HG03060 (cell line): ENCODE results near the gene POLD2.
A peak's percentile ranks its signal among the peaks of the same experiment; 100 is the strongest.
"Not testable (repeated sequence)": the region's sequence is repeated elsewhere in the genome, so short reads cannot be mapped to it uniquely, and the experiment has no call there.

Source experiments
- ATAC-seq: cut with Tn5 transposase; IDR thresholded peaks from one replicate; pipeline ENCODE4 v1.9.1; 2021; ENCODE audit warnings: low read depth, moderate number of reproducible peaks; ENCODE audit not compliant: unreplicated experiment

Gene POLD2

DNA sequence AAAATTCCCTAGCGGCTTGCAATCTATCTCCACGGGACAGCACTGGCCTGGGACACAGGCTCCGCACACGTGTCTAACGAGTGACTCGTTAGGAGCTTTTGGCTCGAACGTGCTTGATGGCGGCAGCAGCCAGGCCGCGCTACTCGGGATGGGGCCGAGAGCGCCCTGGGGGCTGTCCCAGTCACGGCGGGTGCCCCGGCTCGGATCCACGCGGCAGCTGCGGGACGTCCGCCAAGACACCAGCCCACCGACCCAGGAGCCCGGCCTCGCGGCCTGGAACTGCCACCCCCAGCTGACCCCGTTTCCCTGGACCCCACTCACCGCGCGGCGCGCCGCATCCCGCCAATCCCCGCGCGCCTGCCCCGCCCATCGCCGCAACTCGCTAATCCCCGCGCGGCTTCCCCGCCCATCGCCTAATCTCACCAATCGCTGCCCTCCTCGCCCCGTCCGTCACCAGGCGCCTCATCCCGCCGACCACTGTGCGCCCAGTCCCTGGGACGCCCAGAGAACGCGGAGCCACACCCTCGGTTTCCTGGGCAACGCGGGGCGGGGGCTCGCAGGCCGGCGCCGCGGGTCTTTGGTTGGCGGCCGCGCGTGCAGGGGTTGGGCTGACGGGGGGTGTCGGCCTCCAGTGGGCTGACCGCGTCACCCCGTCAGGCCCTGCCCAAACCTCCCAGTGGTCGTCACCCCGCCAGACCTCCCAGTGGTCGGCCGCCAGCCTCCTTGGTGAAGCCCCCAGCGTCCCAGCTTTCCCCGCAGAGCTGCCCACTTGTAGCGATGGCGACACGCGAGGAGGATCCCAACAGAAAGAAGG lies at the start of gene POLD2:
POLD2 (minus strand) TSS at position 359 of the 814 bp plus-strand sequence. CDS start 1,495 bp downstream, outside the sequence.
- peak; percentile 91 for ATAC-seq

DNA sequence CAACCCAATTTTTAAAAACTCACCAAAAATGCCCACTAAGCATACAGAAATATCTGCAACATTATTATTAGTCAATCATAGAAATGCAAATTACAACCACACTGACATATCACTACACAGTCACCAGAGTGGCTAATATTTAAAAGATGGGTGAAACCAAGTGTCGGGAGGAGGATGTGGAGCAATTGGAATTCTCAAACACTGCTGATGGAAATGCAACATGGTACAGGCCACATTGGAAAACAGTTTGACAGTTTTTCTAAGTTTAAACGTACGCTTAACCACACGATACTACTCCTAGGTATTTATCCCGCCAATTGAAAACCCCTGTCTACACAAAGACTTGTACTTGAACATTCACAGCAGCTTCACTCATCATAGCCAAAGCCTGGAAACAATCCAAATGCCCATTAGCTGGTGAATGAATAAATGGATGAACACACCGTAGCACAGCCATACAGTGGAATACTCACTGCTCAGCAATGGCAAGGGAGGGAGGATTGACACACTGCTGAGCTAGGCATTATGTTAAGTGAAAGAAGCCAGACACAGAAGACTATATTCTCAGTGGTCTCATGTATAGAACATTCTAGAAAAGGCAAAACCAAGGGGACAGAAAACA lies 49.6 kb upstream of the POLD2 start:
- no peak for ATAC-seq

DNA sequence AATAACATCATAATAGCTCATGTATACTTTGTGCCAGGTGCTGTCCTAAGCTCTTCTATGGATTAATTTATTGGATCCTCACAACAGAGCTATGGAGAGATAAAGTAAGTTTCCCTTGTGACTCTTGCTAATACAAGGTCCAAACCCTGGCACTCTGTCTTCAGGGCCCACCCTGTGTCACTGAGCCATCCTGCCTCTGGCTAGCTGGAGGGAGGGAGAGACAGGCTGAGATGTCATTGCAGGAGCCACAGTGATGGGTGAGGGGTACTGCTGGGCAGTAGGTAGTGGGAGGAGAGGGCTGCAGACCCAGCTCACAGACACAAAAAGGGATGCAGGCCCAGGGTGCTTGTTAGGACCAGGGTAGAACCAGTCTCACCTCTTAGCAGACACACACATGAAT lies 49.0 kb upstream of the POLD2 start:
- ATAC-seq: no peak

DNA sequence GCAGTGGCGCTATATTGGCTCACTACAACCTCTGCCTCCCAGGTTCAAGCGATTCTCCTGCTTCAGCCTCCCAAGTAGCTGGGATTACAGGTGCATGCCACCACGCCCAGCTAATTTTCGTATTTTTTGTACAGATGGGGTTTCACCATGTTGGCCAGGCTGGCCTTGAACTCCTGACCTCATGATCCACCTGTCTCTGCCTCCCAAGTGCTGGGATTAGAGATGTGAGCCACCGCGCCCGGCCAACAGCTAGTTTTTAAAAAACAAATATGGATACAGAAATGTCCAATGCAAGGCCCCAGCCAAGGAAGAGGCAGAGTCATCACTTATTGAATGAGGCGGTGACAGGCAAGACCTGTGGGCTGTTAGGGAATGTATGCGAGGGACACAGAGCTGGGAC lies 48.6 kb upstream of the POLD2 start:
- not testable (repeated sequence) for ATAC-seq

DNA sequence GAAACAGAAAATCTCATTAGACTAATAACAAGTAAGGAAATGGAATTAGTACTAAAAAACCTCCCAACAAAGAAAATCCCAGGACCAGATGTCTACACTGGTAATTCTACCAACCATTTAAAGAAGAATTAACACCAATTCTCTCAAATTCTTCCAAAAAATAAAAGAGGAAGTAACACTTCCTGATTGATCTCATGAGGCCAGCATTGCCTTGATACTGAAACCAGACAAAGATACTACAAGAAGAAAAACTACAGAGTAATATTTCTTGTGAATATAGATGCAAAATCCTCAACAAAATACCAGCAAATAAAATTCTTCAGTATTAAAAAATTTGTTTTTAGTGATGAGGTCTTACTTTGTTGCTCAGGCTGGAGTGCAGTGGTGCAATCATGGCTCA lies 44.6 kb upstream of the POLD2 start:
- ATAC-seq: no peak

DNA sequence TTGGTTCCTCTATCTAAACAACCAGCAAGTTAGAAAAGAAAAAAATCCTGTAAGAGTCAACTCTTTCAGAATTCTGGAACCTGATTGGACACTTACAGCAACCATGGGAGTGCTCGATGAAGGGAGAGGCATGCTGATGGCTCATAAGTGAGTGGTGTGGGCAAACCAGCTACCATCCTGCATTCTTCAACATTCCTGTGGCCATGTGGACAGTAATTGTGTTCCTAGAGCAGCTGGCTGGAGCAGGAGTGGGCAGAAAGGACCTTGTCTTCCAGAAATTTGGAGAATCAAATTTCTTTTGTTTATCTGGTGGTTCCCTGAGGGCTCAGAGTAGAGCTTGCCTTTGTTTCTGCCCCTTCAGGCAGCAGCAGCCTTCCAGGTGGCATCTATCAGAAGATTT lies 40.2 kb upstream of the POLD2 start:
- ATAC-seq: no peak

DNA sequence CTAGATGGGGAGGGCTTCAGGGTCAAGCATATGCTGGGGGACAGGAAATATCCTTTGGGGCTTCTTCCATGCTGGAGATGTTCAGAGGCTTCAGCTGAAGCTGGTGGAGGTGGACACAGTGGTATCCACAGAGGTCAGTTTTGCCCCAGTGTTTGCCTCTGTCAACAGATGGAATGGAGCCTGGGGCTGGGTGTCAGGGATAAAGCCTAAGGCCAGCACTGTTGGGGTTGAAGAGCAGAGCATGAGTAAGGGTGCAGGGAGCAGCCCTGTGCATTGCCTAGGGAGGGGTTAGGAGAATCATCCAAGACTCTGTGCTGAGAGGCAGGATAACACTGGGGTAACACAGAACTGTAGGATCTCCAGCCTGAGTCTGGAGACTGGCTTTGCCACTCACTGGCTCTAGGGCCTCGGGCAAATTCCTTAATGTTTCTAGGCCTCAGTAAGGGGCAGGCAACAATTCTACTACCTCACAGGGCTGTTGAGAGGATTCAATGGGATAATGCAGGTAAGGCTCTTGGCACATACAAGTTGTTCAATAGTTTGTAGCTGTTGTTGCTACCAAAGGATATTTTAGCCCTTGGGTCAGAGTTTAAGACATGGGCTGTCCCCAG lies 39.5 kb upstream of the POLD2 start:
- ATAC-seq: no peak

DNA sequence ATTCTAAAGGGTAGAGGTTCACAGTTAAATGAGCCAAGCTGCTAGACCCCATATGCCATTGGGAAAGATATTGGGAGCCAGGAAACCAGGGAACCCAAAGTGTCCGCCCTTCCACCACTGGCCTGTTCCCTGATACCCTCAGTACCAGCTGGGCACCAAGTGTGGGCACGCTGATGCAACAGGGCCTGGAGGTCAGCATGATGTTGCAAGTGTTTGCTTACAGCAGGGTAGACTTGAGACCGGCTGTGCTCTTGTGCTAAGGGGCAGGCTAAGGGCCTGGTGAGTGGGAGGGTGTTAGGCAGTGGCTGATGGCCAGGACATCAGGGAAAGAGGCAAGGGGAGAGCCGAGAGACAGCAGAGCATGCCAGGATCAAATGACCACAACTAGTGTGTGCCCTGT lies 38.8 kb upstream of the POLD2 start:
- no peak for ATAC-seq

DNA sequence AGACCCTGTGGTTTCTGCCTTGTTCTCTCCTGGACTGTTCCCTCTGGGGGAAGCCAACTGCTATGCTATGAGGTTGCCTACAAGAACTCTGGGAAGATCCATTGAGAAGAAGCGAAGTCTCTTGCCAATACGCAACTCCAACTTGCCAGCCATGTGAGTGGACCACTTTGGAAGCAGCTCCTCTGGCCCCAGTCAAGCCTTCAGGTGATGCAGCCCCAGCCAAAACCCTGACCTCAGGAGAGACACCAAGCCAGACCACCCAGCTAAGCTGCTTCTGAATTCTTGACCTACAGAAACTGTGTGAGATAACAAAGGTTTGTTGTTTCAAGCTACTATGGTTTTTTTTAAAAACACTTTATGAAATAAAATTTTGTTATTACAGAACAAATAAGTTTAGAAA lies 38.0 kb upstream of the POLD2 start:
- no peak for ATAC-seq

DNA sequence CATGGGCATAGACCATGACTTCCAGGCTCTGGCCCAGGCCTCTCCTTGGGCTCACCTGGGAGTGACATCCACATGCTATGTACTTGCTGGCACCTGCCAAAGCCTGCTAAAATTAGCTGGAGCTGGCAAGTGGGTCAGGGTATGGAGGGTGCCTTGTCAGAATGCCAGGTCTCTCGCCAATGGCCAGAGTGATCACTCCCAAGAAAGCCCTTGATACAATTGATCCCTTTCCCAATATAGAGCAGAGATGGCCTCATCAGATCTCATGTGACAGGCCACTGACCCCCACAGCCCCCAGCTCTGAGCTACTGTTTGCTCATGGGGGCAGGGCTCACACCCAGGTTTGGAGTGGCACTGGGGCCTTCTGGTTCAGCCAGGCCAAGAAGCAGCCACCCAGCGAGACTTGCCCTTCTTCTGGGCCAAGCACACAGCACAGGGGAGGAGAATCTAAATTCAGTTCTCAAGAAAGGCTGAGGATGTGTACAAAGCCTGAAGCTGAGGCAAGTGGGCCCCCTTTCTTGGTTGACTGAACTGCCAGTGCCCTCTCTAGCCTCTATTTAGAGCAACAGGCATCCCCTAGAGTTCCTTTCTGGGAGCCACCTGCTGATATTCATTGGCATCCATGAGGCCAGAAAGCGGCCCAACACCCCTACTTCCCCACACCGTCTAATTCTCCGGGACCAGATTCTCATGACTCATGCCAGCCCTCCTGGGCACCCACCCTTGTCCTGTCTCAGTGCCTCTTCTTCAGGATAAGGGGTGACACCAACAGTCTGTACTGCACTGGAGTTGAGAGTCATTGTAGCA lies 36.7 kb upstream of the POLD2 start:
- no peak for ATAC-seq

DNA sequence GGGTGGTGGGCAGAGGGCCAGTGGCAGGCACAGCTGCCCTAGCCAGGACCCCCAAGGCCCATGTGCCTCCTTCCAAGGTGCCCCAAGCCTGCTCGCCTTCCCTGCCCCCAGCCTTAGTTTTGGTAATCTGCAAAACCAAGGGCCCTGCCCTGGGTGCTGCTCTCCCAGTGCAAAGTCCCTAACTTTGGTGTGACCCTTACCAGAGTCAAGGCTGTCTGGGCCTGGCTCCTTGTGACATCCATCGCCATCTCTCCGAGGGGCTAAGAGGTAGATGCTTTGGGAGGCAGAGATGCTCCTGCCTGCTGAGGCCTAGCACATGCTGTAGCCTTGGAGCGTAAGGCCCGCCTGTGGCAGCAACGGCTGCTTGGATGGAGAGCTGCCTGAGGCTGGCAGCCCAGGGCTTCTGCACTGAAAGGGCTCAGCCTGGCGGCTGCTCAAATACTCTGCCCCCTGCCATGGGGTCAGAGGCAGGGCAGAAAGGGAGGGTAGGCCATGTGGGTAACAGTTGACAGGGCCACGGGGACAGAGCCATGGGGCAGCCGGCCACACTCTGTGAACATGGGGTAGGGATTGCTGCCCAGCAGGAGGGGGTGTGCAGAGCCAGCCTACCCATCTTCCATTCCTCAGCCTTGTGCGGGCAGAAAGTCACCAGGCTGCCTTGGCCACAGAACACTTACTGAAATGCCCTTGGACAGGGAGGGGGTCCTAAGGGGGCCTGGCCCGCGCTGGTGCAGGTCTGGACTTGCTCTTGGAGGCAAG lies 35.7 kb upstream of the POLD2 start:
- ATAC-seq: no peak

DNA sequence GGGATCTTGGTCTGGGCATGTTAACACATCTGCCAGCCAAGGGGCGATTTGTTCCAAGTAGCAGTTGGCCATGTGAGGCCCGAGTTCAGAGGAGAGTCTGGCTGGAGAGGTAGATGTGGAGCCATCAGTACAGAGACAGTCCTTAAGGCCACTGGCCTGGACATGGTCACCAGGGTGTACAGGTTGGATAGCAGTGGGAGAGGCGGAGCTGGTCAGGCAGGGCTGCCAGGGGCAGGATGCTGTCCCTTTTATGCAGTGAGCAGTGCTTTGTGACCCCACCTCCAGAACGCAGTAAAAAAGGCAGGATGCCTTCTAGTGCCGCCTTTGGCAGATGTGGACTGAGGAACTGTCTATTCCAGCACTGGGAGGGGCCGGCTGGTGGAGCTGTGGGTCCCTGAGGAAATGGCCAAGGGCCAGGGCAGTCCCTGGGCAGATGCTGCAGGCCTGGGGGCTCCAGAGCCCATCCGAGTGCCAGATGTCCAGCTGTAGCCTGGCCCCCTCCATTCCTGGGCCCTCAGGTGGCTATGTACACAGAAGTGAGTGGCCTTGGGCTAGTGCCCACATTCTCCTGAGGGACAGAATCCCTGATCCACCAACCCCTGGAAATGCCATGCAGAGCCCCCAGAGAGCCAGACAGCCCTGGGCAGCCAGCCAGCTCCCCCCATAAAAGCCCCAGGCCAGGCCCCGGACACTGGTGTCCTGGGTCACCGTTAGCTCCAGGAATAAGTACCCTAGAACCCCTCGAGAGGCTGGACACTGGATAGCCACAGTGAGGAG lies 34.9 kb upstream of the POLD2 start:
- no peak for ATAC-seq

DNA sequence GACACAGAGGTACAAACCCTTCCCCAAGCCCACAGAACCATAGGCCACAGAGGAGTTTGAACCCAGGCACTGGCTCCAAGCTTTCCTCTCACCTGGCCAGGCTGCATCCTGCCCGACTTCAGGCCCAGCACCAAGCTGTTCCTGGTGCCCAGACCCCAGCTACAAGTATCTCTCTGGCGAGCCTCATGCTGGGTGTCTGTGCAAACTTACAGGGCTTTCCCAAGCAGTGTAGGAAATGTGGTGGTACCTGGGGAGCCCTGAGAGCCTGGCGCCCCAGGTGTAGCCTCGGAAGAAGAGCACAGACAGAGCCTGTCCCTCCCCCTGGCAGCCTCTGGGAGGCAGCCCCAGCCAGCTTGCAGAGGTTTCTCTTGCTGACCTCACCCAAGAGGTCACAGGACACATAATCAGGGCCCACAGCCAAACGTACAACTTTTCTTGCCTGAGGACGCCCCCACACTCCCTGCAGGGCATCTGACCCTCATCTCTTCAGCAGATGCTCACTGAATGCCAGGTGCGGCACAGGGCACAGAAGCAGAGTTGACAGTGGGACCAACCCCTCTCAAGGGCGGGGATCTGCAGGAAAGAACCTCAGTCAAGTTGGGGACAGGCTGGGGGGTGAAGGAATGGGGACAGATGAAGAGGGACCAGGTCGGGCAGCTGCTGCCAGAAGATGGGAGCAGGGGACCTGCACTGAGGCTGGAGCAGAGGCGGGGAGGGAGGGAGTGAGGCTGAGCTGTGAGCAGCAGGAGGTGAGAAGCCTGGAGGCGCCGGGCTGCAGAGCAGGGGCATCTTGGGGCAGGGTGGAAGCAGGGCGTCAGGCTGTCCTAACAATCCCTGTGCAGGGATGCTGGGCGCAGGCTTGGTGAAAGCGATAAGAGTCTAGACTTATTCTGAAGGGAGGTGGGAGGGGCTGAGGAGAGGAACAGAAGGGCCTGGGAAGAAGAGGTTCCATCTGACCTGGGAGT lies 34.0 kb upstream of the POLD2 start:
- no peak for ATAC-seq

DNA sequence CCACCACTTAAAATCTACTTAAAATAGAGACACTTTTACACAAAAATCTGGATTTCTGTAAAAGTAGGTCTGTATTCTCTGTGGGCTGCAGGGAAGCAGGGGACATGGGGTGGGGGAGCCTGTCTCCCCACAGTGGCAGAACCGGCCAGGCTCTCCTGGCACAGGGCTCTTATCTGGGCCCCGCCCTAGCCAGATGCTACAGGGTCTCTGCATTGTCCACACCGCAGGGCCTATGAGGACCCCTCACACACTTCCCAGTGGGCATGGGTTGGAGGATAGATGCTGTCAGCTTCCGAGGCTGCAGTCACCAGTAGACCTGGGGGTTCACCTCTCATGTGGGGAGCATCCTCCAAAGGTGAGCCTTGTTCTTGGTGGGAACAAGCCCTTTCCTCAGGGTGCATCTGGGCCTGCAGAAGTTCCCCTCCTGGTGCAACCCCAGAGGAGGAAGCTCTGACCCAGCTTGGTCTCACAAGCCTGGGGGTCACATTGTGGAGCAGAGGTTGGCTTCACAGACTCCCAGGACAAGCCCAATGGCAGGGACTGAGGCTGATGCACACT lies 33.2 kb upstream of the POLD2 start:
- no peak for ATAC-seq

DNA sequence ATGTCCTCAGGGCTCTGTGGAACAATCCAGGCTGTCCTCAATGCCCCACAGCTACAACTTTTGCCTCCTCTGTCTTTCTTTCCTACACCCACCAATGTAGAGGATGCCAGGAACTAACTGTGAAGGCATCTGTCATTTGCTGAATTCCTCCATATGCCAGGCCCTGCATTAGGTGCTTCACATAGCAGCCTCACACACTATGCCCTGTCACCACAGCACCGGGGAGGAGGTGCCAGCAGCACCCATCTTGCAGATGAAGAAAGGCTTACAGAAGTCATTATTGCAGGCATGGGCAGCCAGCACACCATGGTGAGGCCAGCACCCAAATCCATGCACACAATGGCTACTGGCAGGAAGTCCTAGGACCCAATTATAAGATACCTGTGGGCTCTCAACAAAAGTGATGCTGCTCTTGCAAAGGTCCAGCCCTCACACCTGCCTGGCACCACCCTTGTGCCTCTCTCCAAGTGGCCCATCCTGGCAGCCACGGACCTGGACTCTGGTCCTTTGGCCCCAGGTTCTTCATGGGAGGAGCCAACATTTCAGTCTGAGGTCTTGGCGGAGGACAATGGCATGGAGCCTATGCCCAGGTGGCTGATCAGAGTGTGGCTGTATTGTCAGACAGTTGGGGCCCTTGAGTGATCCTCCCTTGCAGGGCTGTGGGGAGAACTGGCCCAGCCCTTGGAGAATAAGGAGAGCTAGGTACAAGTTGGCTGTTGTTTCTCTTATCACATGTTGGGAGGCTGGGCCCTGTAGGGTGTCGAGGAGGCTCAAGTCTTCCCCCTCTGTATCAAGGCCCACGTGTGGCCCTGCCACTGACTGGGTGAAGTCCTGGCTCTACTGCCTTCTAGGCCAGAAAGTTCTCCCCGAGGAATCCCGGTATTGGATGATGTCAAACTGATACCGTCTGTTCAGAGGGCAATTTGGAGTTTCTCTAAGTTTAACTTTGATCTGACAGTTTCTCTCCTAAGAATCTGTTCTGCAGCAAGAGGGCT lies 32.1 kb upstream of the POLD2 start:
- no peak for ATAC-seq

DNA sequence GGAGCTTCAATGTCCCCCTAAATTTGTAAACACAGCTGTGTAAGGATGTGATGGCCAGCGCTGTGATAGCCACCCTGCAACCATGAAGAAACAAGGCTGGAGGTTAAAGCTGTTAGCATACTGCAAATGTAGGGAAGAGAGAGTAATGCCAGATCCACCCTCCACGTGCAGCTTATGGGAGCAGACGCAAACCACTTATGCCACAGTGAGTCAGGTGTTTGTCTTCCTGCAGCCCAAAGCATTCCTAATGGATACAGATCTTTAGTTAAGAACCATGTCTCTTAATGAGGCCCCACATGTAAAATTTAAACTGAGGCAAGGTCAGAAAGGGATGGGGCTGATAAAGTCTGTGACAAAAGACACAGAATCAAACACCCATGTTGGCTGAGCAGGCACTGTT lies 31.4 kb upstream of the POLD2 start:
- ATAC-seq: no peak

DNA sequence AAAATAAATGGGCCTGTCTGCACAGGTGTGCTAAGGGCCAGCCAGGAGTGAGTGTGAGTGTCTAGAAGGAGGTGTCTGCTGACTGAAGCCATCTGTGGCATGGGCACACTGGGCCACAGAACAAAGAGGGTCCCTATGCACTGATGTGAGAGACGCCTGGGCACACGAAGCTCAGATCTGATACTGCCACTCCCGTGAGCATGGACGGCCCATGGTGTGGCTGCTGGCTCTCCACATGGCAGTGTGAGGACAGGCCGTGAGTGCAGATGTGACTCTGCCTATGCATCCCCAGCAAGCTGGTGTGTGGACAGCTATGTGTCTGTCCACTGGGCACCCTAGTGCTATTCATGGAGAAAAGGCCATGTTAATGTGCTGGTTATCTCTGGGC lies 30.6 kb upstream of the POLD2 start:
- no peak for ATAC-seq
